ENCODE measurements around the gene SLC5A11.

SLC5A11 gene

DNA sequence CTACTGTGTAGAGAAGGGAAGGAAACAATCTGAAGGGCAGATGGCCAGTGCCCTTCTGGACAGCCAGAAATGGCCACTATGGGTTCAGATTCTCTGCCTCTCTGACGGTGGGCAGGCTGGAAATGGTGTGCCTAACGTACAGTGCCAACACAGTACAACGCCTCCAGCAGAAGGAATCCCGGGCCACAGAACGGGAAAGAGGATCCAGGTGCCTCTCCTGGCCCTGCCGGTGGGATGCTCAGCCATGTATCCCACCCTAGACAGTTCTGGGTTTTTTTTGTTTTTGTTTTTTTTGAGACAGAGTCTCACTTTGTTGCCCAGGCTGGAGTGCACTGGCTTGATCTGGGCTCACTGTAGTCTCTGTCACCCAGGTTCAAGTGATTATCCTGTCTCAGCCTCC is 71.5 kb downstream of the SLC5A11 start:
- TF ChIP-seq CEBPB (IDR thresholded peaks at IDR 0.05) (no peak), CREB1 (IDR thresholded peaks at IDR 0.05; ENCODE audit: low read depth) (no peak), TCF12 (IDR thresholded peaks at IDR 0.05; ENCODE audit: low read depth) (no peak), TAF1 (IDR thresholded peaks at IDR 0.05; ENCODE audit: low read depth) (no peak), FOXM1 (IDR thresholded peaks at IDR 0.05; ENCODE audit: borderline replicate concordance, low read depth) (no peak), EP300 (IDR thresholded peaks at IDR 0.05; ENCODE audit: borderline replicate concordance) (no peak), NFIC (IDR thresholded peaks at IDR 0.05) (no peak), YY1 (IDR thresholded peaks at IDR 0.05; ENCODE audit: low read depth) (no peak), EGR1 (IDR thresholded peaks at IDR 0.05) (no peak), ZBTB7A (IDR thresholded peaks at IDR 0.05; ENCODE audit: low read depth) (no peak), RAD21 (IDR thresholded peaks at IDR 0.05; ENCODE audit: low read depth) (no peak), TEAD4 (IDR thresholded peaks at IDR 0.05) (no peak)
- TF ChIP-seq, protein P1, sequence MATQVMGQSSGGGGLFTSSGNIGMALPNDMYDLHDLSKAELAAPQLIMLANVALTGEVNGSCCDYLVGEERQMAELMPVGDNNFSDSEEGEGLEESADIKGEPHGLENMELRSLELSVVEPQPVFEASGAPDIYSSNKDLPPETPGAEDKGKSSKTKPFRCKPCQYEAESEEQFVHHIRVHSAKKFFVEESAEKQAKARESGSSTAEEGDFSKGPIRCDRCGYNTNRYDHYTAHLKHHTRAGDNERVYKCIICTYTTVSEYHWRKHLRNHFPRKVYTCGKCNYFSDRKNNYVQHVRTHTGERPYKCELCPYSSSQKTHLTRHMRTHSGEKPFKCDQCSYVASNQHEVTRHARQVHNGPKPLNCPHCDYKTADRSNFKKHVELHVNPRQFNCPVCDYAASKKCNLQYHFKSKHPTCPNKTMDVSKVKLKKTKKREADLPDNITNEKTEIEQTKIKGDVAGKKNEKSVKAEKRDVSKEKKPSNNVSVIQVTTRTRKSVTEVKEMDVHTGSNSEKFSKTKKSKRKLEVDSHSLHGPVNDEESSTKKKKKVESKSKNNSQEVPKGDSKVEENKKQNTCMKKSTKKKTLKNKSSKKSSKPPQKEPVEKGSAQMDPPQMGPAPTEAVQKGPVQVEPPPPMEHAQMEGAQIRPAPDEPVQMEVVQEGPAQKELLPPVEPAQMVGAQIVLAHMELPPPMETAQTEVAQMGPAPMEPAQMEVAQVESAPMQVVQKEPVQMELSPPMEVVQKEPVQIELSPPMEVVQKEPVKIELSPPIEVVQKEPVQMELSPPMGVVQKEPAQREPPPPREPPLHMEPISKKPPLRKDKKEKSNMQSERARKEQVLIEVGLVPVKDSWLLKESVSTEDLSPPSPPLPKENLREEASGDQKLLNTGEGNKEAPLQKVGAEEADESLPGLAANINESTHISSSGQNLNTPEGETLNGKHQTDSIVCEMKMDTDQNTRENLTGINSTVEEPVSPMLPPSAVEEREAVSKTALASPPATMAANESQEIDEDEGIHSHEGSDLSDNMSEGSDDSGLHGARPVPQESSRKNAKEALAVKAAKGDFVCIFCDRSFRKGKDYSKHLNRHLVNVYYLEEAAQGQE (IDR thresholded peaks at IDR 0.05; ENCODE audit: low read depth), result no peak
- TF ChIP-seq, protein P2, sequence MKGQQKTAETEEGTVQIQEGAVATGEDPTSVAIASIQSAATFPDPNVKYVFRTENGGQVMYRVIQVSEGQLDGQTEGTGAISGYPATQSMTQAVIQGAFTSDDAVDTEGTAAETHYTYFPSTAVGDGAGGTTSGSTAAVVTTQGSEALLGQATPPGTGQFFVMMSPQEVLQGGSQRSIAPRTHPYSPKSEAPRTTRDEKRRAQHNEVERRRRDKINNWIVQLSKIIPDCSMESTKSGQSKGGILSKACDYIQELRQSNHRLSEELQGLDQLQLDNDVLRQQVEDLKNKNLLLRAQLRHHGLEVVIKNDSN (IDR thresholded peaks at IDR 0.05), result no peak
- TF ChIP-seq, protein P3, sequence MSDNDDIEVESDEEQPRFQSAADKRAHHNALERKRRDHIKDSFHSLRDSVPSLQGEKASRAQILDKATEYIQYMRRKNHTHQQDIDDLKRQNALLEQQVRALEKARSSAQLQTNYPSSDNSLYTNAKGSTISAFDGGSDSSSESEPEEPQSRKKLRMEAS (IDR thresholded peaks at IDR 0.05), result no peak

DNA sequence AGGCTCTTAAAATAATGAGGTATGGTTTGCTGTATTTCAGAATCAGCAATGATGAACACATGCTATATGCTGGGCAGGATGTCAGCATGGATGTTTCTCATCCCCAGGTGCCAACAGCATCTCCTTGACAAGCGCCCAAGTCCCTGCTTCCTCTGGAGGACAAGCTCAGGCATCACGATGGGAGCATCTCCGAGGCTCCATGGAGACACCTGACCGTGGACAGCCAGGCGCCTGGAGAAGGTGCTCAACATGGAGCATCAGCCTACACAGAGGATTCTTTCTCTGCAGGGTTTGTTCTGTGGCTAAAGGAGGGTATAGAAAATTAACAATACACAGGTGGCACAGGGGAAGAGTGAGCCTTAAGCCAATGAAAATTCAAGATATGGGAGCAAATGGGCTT is 72.1 kb downstream of the SLC5A11 start:
- TF ChIP-seq RAD21 (IDR thresholded peaks at IDR 0.05; ENCODE audit: low read depth), result no peak
- no peak for TF ChIP-seq YY1 (IDR thresholded peaks at IDR 0.05; ENCODE audit: low read depth)
- TF ChIP-seq EGR1 (IDR thresholded peaks at IDR 0.05), result no peak
- TF ChIP-seq, protein P3 (IDR thresholded peaks at IDR 0.05), result no peak
- TF ChIP-seq, protein P2 (IDR thresholded peaks at IDR 0.05), result no peak
- no peak for TF ChIP-seq ZBTB7A (IDR thresholded peaks at IDR 0.05; ENCODE audit: low read depth)
- TF ChIP-seq FOXM1 (IDR thresholded peaks at IDR 0.05; ENCODE audit: borderline replicate concordance, low read depth), result no peak
- TF ChIP-seq CEBPB (IDR thresholded peaks at IDR 0.05), result no peak
- TF ChIP-seq, protein P1 (IDR thresholded peaks at IDR 0.05; ENCODE audit: low read depth), result no peak
- TF ChIP-seq NFIC (IDR thresholded peaks at IDR 0.05), result no peak
- TF ChIP-seq EP300 (IDR thresholded peaks at IDR 0.05; ENCODE audit: borderline replicate concordance), result no peak
- no peak for TF ChIP-seq CREB1 (IDR thresholded peaks at IDR 0.05; ENCODE audit: low read depth)
- TF ChIP-seq TCF12 (IDR thresholded peaks at IDR 0.05; ENCODE audit: low read depth), result no peak
- TF ChIP-seq TEAD4 (IDR thresholded peaks at IDR 0.05), result no peak
- TF ChIP-seq TAF1 (IDR thresholded peaks at IDR 0.05; ENCODE audit: low read depth), result no peak

DNA sequence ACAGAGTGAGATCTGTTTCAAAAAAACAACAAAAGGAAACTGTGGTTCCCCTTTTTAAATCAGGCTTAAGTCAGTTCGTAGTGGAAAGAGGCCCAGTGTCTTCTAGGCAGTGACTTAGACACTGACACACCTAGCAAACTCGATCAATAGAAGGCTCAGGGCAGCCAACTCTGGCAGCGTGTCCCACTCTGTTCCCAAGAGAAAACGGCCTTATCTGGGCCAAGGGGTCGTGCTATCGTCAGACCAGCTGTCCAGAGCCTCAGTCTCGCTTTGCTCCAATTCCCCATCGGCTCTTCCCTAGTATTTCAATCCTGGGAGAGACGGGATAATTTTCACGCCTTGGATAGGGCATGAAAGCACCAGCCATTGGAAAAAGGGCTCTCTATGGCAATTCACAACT is 72.9 kb downstream of the SLC5A11 start:
- TF ChIP-seq, protein P3 (IDR thresholded peaks at IDR 0.05), result no peak
- TF ChIP-seq CEBPB (IDR thresholded peaks at IDR 0.05) (no peak), RAD21 (IDR thresholded peaks at IDR 0.05; ENCODE audit: low read depth) (no peak), CREB1 (IDR thresholded peaks at IDR 0.05; ENCODE audit: low read depth) (no peak), EP300 (IDR thresholded peaks at IDR 0.05; ENCODE audit: borderline replicate concordance) (no peak), NFIC (IDR thresholded peaks at IDR 0.05) (no peak), TEAD4 (IDR thresholded peaks at IDR 0.05) (no peak), TAF1 (IDR thresholded peaks at IDR 0.05; ENCODE audit: low read depth) (no peak), YY1 (IDR thresholded peaks at IDR 0.05; ENCODE audit: low read depth) (no peak), TCF12 (IDR thresholded peaks at IDR 0.05; ENCODE audit: low read depth) (no peak)
- TF ChIP-seq, protein P1 (IDR thresholded peaks at IDR 0.05; ENCODE audit: low read depth), result no peak

DNA sequence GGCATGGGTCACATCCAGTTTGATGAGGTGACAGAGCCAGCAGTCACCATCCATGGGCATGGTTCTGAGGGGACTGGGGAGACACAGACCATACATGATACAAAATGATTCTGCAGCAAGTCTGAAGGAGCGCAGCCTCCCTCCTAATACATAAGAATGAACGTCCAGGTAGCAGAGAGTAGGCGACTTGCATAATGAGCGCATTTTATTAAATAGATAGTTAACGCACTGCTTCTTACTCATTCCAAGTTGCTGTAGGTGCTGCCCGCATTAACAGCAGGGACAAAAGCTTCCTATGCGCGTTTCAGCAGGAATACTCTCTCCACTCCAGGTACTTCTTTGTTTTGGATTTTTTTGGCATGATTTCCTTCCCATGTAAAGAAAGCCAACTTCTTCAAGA is 73.8 kb downstream of the SLC5A11 start:
- TF ChIP-seq NFIC (IDR thresholded peaks at IDR 0.05) (no peak), FOXM1 (IDR thresholded peaks at IDR 0.05; ENCODE audit: borderline replicate concordance, low read depth) (no peak), EGR1 (IDR thresholded peaks at IDR 0.05) (no peak), YY1 (IDR thresholded peaks at IDR 0.05; ENCODE audit: low read depth) (no peak), TCF12 (IDR thresholded peaks at IDR 0.05; ENCODE audit: low read depth) (no peak), RAD21 (IDR thresholded peaks at IDR 0.05; ENCODE audit: low read depth) (no peak), CREB1 (IDR thresholded peaks at IDR 0.05; ENCODE audit: low read depth) (no peak), EP300 (IDR thresholded peaks at IDR 0.05; ENCODE audit: borderline replicate concordance) (no peak), CEBPB (IDR thresholded peaks at IDR 0.05) (no peak), TEAD4 (IDR thresholded peaks at IDR 0.05) (no peak), ZBTB7A (IDR thresholded peaks at IDR 0.05; ENCODE audit: low read depth) (no peak)
- TF ChIP-seq, protein P2 (IDR thresholded peaks at IDR 0.05), result no peak
- TF ChIP-seq, protein P1 (IDR thresholded peaks at IDR 0.05; ENCODE audit: low read depth), result no peak
- TF ChIP-seq, protein P3 (IDR thresholded peaks at IDR 0.05), result no peak

All from Ishikawa (cell line).